Mesenteric fat pad (tissue), 1 donor: ENCODE data around the gene HIF1A. TPM values are rescaled to one million over a fixed set of nuclear protein-coding genes. Genes with fewer than 3 reads are reported as not detected.

Experiments used
- DNase-seq: peaks from one replicate; pipeline ENCODE4 v3.0.0-alpha.2; 2020; ENCODE audit warnings: low spot score
- total RNA-seq: library from RNA; stranded (reverse); fragmentation: NEBNext Ultra II Directional; extraction: Animal tissue kit (Norgen Biotek cat#: 25700); gene quantifications from one replicate; pipeline ENCODE4 v1.2.1, GENCODE V29; 2021
- donor health status: DM: yes; HTN: yes; CAD: no.

Gene HIF1A
- total RNA-seq, 1 donor from 2014 or later, result 207 TPM

DNA sequence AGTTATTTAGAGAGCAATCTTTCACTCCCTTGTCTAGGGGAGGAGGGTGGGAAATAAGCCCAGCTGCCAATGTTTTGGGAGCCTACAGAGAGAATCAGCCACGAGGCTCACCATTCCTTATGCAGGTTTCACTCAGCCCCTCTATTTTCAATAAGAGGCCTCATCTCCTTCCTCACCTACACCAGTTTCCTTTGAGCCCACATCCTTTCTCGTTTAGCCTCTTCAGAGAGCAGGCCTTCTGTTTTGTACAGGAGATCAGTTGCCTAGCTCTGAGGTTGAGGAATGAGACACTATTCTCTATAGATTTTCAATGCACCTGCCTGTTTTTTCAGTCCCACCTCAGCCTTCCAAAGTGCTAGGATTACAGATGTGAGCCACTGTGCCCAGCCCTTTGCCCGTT is 84.8 kb downstream of the HIF1A start:
- no peak for DNase-seq

DNA sequence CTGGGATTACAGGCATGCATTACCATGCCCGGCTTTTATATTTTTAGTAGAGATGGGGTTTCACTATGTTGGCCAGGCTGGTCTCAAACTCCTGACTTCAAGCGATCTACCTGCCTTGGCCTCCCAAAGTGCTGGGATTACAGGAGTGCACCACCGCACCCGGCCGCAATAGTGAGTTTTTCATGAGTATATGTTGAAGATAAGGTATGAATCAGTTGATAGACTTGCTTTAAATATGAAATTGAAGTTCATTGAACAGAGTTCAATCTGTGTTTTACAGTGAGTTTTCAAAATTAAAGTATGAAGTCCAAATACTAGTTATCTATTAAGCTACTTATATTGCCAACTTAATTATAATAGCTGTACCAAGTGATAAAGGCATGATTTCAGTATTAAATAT is 102.0 kb downstream of the HIF1A start:
- no peak for DNase-seq

Other genes starting within 250 kb of the HIF1A start
- gene SNAPC1, start 66.9 kb downstream of the HIF1A start, total RNA-seq, result 6.4 TPM
- gene SYT16, start 117.2 kb downstream of the HIF1A start, total RNA-seq, result not detected